SU-DHL-6 (cell line): ENCODE results near the gene FUT8.

Experiments used
- H2AFZ ChIP-seq: fragments of 200-600 bp; sonication (generic); 2 replicates; pipeline ENCODE4 v1.6.1; 2014; ENCODE audit warnings: low read depth, mild to moderate bottlenecking, moderate library complexity, mixed read lengths, antibody characterized with exemption, low read length; ENCODE audit not compliant: severe bottlenecking
- H3F3A ChIP-seq: fragments of 200-600 bp; shearing (Covaris generic); 2 replicates; pipeline ENCODE4 v1.6.0; 2016; ENCODE audit warnings: antibody characterized with exemption, mild to moderate bottlenecking; ENCODE audit not compliant: insufficient read depth
- H3K27ac ChIP-seq: fragments of 200-600 bp; sonication (generic); 2 replicates; pipeline ENCODE4 v1.5.1; 2016; ENCODE audit warnings: low read depth, mild to moderate bottlenecking, low read length, moderate library complexity, mixed read lengths
- H3K27me3 ChIP-seq: fragments of 200-600 bp; sonication (generic), shearing (Covaris generic); 2 replicates; pipeline ENCODE4 v1.6.0; 2014; ENCODE audit warnings: mild to moderate bottlenecking, low read length
- H3K36me3 ChIP-seq: fragments of 200-600 bp; sonication (generic); 2 replicates; pipeline ENCODE4 v1.6.1; 2014; ENCODE audit warnings: mild to moderate bottlenecking, low read length, mixed read lengths
- H3K4me2 ChIP-seq: fragments of 300-600, 200-600 bp; shearing (Covaris generic), sonication (generic); 2 replicates; pipeline ENCODE4 v1.6.0; 2014; ENCODE audit warnings: low read length, low read depth, mild to moderate bottlenecking; ENCODE audit not compliant: poor library complexity, severe bottlenecking
- H3K4me3 ChIP-seq: fragments of 200-600 bp; sonication (generic); 2 replicates; pipeline ENCODE4 v1.5.1; 2014; ENCODE audit warnings: antibody characterized with exemption, low read length, mild to moderate bottlenecking, mixed read lengths; ENCODE audit not compliant: insufficient read depth, poor library complexity, severe bottlenecking
- H3K79me2 ChIP-seq: fragments of 200-600 bp; sonication (generic); 2 replicates; pipeline ENCODE4 v1.6.1; 2014; ENCODE audit warnings: mild to moderate bottlenecking, low read length, moderate library complexity; ENCODE audit not compliant: insufficient read depth
- H3K9ac ChIP-seq: fragments of 200-600 bp; sonication (generic); 2 replicates; pipeline ENCODE4 v1.7.0; 2014; ENCODE audit warnings: mild to moderate bottlenecking, low read length
- H3K9me2 ChIP-seq: fragments of 200-600 bp; sonication (generic); replicated peaks from 2 replicates; pipeline ENCODE4 v1.6.1; 2014; ENCODE audit warnings: low read length; ENCODE audit not compliant: insufficient read depth
- H3K9me3 ChIP-seq: fragments of 200-600 bp; sonication (generic); 2 replicates; pipeline ENCODE4 v1.6.1; 2014; ENCODE audit warnings: low read length, mixed read lengths; ENCODE audit not compliant: insufficient read depth
- H4K20me1 ChIP-seq: fragments of 200-600 bp; sonication (generic); 2 replicates; pipeline ENCODE4 v1.6.1; 2014; ENCODE audit warnings: low read depth, mild to moderate bottlenecking, antibody characterized with exemption, low read length, moderate library complexity, mixed read lengths
- EZH2phosphoT487 ChIP-seq: fragments of 200-600 bp; sonication (generic), shearing (Covaris generic); conservative IDR thresholded peaks from 2 replicates; pipeline ENCODE4 v1.6.1; 2018; ENCODE audit warnings: mild to moderate bottlenecking, antibody characterized with exemption, low read length, moderate library complexity, mixed read lengths
- TF ChIP-seq, protein P1 (sequence below): fragments of 200-600 bp; sonication (generic); IDR thresholded peaks from one replicate; pipeline ENCODE4 v1.5.1; 2017; ENCODE audit warnings: antibody characterized with exemption, mild to moderate bottlenecking, low read length, moderate library complexity; ENCODE audit not compliant: insufficient read depth, poor library complexity, severe bottlenecking

The FUT8 gene

DNA sequence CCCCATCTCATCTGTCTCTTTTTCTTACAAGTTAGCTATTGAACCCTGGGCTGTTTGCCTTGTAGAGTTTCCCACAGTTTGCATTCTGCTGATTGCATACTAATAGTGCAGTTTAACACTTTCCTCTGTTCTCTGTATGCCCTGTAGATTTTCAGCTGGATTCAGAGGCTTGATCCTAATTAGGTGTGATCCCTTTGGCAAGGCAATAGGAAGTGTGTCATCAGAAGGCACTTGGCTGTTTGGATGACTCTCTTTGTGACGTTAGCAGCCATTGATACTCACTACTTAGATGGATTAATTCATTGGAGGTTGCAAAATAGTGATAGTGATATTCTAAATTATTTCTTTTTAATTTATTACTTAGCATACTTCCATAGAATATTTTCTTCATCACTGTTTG is 33.6 kb downstream of the FUT8 start:
- Histone ChIP-seq H3K4me3 (no peak overlapping the region), H3K9me2 (no peaks in the 10 kb centered on the region), H3K27ac (no peak overlapping the region), H3K9ac (no peak overlapping the region), H3F3A (no peaks in the 10 kb centered on the region), H3K27me3 (no peaks in the 10 kb centered on the region), H3K4me2 (no peak overlapping the region), H3K9me3 (peaks cover 3% of the 10 kb centered on the region; the same call in 1 of the 2 replicates), H2AFZ (no peak overlapping the region), H3K36me3 (peaks cover 12% of the 10 kb centered on the region), H3K79me2 (peaks cover 68% of the 10 kb centered on the region), H4K20me1 (no peaks in the 10 kb centered on the region)
- TF ChIP-seq EZH2phosphoT487: no peak
- TF ChIP-seq, protein P1, sequence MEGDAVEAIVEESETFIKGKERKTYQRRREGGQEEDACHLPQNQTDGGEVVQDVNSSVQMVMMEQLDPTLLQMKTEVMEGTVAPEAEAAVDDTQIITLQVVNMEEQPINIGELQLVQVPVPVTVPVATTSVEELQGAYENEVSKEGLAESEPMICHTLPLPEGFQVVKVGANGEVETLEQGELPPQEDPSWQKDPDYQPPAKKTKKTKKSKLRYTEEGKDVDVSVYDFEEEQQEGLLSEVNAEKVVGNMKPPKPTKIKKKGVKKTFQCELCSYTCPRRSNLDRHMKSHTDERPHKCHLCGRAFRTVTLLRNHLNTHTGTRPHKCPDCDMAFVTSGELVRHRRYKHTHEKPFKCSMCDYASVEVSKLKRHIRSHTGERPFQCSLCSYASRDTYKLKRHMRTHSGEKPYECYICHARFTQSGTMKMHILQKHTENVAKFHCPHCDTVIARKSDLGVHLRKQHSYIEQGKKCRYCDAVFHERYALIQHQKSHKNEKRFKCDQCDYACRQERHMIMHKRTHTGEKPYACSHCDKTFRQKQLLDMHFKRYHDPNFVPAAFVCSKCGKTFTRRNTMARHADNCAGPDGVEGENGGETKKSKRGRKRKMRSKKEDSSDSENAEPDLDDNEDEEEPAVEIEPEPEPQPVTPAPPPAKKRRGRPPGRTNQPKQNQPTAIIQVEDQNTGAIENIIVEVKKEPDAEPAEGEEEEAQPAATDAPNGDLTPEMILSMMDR: no peak

DNA sequence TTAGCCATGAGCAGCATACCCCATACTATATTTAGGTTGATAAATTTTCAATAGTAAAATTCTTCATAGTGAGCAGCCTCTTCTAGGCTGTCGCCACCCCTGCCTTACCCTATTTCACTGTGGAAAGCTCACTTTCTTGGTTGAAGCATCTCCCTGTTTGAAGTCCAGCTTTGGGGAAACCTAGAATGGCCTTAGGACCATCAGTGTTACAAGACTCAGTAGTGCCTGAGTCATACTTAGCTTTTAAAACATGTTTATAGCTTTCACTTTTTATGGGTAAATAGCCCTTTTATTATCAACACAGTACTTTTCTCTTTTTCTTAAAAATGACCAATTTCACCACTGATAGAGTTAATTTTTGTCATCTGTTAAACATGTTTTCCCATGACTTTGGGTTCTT is 37.1 kb downstream of the FUT8 start:
- H3F3A ChIP-seq: no peaks in the 10 kb centered on the region
- peaks cover 83% of the 10 kb centered on the region for H3K79me2 ChIP-seq
- no peak overlapping the region for H3K27ac ChIP-seq
- TF ChIP-seq, protein P1: no peak
- no peak for TF ChIP-seq EZH2phosphoT487
- no peaks in the 10 kb centered on the region for H4K20me1 ChIP-seq
- no peak overlapping the region for H3K4me2 ChIP-seq
- H3K4me3 ChIP-seq: no peak overlapping the region
- H3K27me3 ChIP-seq: no peaks in the 10 kb centered on the region
- H3K9ac ChIP-seq: no peak overlapping the region
- peaks cover 18% of the 10 kb centered on the region for H3K36me3 ChIP-seq
- H3K9me2 ChIP-seq: no peaks in the 10 kb centered on the region
- H2AFZ ChIP-seq: no peak overlapping the region
- peaks cover 15% of the 10 kb centered on the region; the same call in 1 of the 2 replicates for H3K9me3 ChIP-seq

- Histone ChIP-seq H3K4me2 (no peak overlapping the region), H3K27ac (no peak overlapping the region), H2AFZ (no peak overlapping the region), H3K79me2 (peaks cover 71% of the 10 kb centered on the region), H3K9me3 (peaks cover 15% of the 10 kb centered on the region; the same call in 1 of the 2 replicates), H4K20me1 (no peaks in the 10 kb centered on the region), H3K36me3 (peaks cover 38% of the 10 kb centered on the region), H3K9me2 (no peaks in the 10 kb centered on the region), H3F3A (no peaks in the 10 kb centered on the region), H3K4me3 (no peak overlapping the region), H3K9ac (no peak overlapping the region), H3K27me3 (no peaks in the 10 kb centered on the region)
- TF ChIP-seq, protein P1: no peak
- TF ChIP-seq EZH2phosphoT487: no peak
These were observed 41.4 kb downstream of the FUT8 start for GRCh38 chr14:65453807-65454480.
